Panc1 (cell line): Measurements from ENCODE around the gene RASGRF2. TPM values are rescaled to one million over a fixed set of nuclear protein-coding genes. Genes with fewer than 3 reads are reported as not detected.
"Not testable (repeated sequence)": the region's sequence is repeated elsewhere in the genome, so short reads cannot be mapped to it uniquely, and the experiment has no call there.

Source experiments
- ATAC-seq: fragments of 200-7000 bp; cut with Tn5 transposase; 2 replicates; pipeline ENCODE4 v1.9.1; 2020; ENCODE audit warnings: mild to moderate bottlenecking, moderate library complexity
- BruUV-seq: library from RNA; stranded (reverse); fragments of 400-500 nt; replicated peaks from 2 replicates; lab custom pipeline; 2021; lab: Mats Ljungman, UMichigan
- CTCF ChIA-PET: fragments of 300-600 bp; sonication (Branson Sonifier 250); formaldehyde crosslinking; loops from one replicate; lab custom pipeline; 2022; ENCODE audit warnings: antibody characterized with exemption; lab: Charles Lee
- POLR2A ChIA-PET: fragments of 300-600 bp; sonication (Branson Sonifier 250); formaldehyde crosslinking; loops from one replicate; lab custom pipeline; 2022; ENCODE audit warnings: antibody characterized with exemption; lab: Charles Lee
- DNase-seq: peaks from one replicate; pipeline ENCODE4 v3.0.0-alpha.2; 2010; ENCODE audit warnings: low read depth, low spot score
- H3K27ac ChIP-seq: 2 replicates; pipeline ENCODE4 v1.5.1; 2011; ENCODE audit warnings: mild to moderate bottlenecking, low read length, inconsistent platforms
- H3K27me3 ChIP-seq: fragments of 200-500 bp; sonication (Bioruptor generic); 2 replicates; pipeline ENCODE4 v1.6.0; 2014; ENCODE audit warnings: low read length, inconsistent platforms; ENCODE audit not compliant: control insufficient read depth, insufficient read depth
- H3K36me3 ChIP-seq: fragments of 200-500 bp; sonication (Bioruptor generic); 2 replicates; pipeline ENCODE4 v1.5.1; 2014; ENCODE audit warnings: inconsistent platforms, mild to moderate bottlenecking, low read length, moderate library complexity; ENCODE audit not compliant: control insufficient read depth, insufficient read depth
- H3K4me1 ChIP-seq: 2 replicates; pipeline ENCODE4 v1.5.1; 2011; ENCODE audit warnings: inconsistent platforms, mild to moderate bottlenecking, low read length, moderate library complexity; ENCODE audit not compliant: control insufficient read depth, insufficient read depth
- H3K4me3 ChIP-seq, 2 experiments: 2 replicates each; pipeline ENCODE4 v1.5.1; 2011 to 2012; ENCODE audit warnings: low read depth in 2 of 2, low read length in 2 of 2, mild to moderate bottlenecking in 2 of 2, inconsistent platforms in 1 of 2, moderate library complexity in 1 of 2
- H3K9me3 ChIP-seq: fragments of 200-500 bp; sonication (Bioruptor generic); 2 replicates; pipeline ENCODE4 v1.5.1; 2014; ENCODE audit warnings: low read depth, mild to moderate bottlenecking, inconsistent platforms, low read length, moderate library complexity; ENCODE audit not compliant: control insufficient read depth, insufficient read depth
- POLR2AphosphoS5 ChIP-seq: IDR thresholded peaks from 2 replicates; pipeline ENCODE4 v1.6.1; 2012; ENCODE audit warnings: mild to moderate bottlenecking, low read depth, low read length, moderate library complexity
- SIN3A ChIP-seq: IDR thresholded peaks from 2 replicates; pipeline ENCODE4 v1.6.1; 2012; ENCODE audit warnings: low read depth, mild to moderate bottlenecking, low read length, moderate library complexity, borderline replicate concordance; ENCODE audit not compliant: insufficient read depth
- TCF7L2 ChIP-seq: IDR thresholded peaks from 2 replicates; pipeline ENCODE4 v1.6.1; 2011; ENCODE audit warnings: mild to moderate bottlenecking, low read depth, low read length, inconsistent platforms
- in situ Hi-C: cut with HindIII; loops from 2 replicates; pipeline ENCODE4 v1.10.0; 2016; ENCODE audit warnings: low sequenced_read_pairs, low pct_unique_long_range_greater_than_20kb
- intact Hi-C: fragments of 100-400 bp; cut with micrococcal nuclease; formaldehyde crosslinking; loops from one replicate; pipeline ENCODE4 v1.10.0; 2022; ENCODE audit not compliant: unreplicated experiment
- total RNA-seq: library from RNA; stranded (reverse); gene quantifications from one replicate; pipeline ENCODE4 v1.2.1, GENCODE V29; 2021; ENCODE audit not compliant: unreplicated experiment
- TF ChIP-seq, protein P1 (sequence below), 2 experiments: IDR thresholded peaks; 2 replicates each; pipeline ENCODE4 v1.6.1; 2011 to 2012; ENCODE audit warnings: low read depth in 2 of 2, control low read depth in 1 of 2, low read length in 1 of 2, mild to moderate bottlenecking in 1 of 2, moderate library complexity in 1 of 2; ENCODE audit not compliant: insufficient read depth in 1 of 2
- TF ChIP-seq, protein P2 (sequence below): fragments of 450-650 bp; IDR thresholded peaks from 2 replicates; pipeline ENCODE4 v1.5.1; 2017; ENCODE audit warnings: mild to moderate bottlenecking

Gene RASGRF2
- total RNA-seq, 1 experiment from 2014 or later: 4.7 TPM

GRCh38 chr5:81256766-81257165 lies 296.6 kb downstream of the RASGRF2 start:
- TF ChIP-seq, protein P1, sequence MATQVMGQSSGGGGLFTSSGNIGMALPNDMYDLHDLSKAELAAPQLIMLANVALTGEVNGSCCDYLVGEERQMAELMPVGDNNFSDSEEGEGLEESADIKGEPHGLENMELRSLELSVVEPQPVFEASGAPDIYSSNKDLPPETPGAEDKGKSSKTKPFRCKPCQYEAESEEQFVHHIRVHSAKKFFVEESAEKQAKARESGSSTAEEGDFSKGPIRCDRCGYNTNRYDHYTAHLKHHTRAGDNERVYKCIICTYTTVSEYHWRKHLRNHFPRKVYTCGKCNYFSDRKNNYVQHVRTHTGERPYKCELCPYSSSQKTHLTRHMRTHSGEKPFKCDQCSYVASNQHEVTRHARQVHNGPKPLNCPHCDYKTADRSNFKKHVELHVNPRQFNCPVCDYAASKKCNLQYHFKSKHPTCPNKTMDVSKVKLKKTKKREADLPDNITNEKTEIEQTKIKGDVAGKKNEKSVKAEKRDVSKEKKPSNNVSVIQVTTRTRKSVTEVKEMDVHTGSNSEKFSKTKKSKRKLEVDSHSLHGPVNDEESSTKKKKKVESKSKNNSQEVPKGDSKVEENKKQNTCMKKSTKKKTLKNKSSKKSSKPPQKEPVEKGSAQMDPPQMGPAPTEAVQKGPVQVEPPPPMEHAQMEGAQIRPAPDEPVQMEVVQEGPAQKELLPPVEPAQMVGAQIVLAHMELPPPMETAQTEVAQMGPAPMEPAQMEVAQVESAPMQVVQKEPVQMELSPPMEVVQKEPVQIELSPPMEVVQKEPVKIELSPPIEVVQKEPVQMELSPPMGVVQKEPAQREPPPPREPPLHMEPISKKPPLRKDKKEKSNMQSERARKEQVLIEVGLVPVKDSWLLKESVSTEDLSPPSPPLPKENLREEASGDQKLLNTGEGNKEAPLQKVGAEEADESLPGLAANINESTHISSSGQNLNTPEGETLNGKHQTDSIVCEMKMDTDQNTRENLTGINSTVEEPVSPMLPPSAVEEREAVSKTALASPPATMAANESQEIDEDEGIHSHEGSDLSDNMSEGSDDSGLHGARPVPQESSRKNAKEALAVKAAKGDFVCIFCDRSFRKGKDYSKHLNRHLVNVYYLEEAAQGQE (IDR thresholded peaks at IDR 0.05; ENCODE audit: insufficient read depth in 1 of 2, low read depth in 2 of 2, low read length in 1 of 2): no peak
- TF ChIP-seq TCF7L2 (no peak), POLR2AphosphoS5 (no peak), SIN3A (no peak)
- TF ChIP-seq, protein P2, sequence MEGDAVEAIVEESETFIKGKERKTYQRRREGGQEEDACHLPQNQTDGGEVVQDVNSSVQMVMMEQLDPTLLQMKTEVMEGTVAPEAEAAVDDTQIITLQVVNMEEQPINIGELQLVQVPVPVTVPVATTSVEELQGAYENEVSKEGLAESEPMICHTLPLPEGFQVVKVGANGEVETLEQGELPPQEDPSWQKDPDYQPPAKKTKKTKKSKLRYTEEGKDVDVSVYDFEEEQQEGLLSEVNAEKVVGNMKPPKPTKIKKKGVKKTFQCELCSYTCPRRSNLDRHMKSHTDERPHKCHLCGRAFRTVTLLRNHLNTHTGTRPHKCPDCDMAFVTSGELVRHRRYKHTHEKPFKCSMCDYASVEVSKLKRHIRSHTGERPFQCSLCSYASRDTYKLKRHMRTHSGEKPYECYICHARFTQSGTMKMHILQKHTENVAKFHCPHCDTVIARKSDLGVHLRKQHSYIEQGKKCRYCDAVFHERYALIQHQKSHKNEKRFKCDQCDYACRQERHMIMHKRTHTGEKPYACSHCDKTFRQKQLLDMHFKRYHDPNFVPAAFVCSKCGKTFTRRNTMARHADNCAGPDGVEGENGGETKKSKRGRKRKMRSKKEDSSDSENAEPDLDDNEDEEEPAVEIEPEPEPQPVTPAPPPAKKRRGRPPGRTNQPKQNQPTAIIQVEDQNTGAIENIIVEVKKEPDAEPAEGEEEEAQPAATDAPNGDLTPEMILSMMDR: no peak
- no peaks in the 10 kb centered on the region for H3K9me3 ChIP-seq
- BruUV-seq: no TSS peak
- intact Hi-C loops (no loop called here), in situ Hi-C loops (no loop called here)
- ChIA-PET POLR2A (interaction anchor here (0.5 kb wide), 1 partner anchor 477 kb away, joined by 3 read pairs; no protein-coding TSS in a partner anchor), CTCF (no interaction called here)
- no peak overlapping the region for H3K4me3 ChIP-seq
- DNase-seq (no peak), ATAC-seq (no peak)
- no peaks in the 10 kb centered on the region for H3K4me1 ChIP-seq
- no peak overlapping the region for H3K27ac ChIP-seq
- no peaks in the 10 kb centered on the region for H3K36me3 ChIP-seq
- no peaks in the 10 kb centered on the region for H3K27me3 ChIP-seq

DNA sequence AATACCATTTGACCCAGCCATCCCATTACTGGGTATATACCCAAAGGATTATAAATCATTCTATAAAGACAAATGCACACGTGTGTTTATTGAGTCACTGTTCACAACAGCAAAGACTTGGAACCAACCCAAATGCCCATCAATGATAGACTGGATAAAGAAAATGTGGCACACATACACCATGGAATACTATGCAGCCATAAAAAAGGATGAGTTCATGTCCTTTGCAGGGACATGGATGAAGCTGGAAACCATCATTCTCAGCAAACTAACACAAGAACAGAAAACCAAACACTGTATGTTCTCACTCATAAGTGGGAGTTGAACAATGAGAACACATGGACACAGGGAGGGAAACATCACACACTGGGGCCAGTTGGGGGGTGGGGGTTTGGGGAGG lies 302.6 kb downstream of the RASGRF2 start:
- intact Hi-C loops, BruUV-seq, ATAC-seq: not testable (repeated sequence)

DNA sequence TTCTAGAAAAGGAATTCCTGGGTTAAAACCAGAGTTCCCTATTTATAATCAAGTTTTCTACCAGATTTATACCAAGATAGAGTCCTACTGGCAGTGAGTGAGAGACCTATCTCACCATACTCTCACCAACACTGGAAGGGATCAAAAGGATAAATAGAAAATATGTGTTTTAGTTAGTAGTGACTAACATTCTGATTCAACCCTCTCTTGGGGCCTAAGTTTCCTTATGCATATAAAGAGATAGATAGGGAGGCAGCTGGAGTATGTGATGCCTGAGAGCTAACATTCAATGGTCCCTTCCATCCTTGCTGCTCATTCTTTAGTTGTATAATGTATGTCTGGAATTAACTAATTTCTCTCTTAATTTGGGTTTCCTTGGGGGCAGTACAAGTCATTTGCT lies 304.9 kb downstream of the RASGRF2 start:
- H3K9me3 ChIP-seq: peaks cover 3% of the 10 kb centered on the region; the same call in 1 of the 2 replicates
- no peak overlapping the region for H3K4me3 ChIP-seq
- ATAC-seq (no peak), DNase-seq (no peak)
- no peak overlapping the region for H3K27ac ChIP-seq
- BruUV-seq: no TSS peak
- ChIA-PET CTCF (interaction anchor here (0.7 kb wide), 1 partner anchor 76 kb away, joined by 4 read pairs; no protein-coding TSS in a partner anchor), POLR2A (no interaction called here)
- in situ Hi-C loops: no loop called here
- no peaks in the 10 kb centered on the region; the same call in 1 of the 2 replicates for H3K36me3 ChIP-seq
- H3K4me1 ChIP-seq: peaks cover 16% of the 10 kb centered on the region
- TF ChIP-seq SIN3A: no peak
- TF ChIP-seq, protein P2: no peak
- intact Hi-C loops: no loop called here
- no peaks in the 10 kb centered on the region for H3K27me3 ChIP-seq

More for the DNA sequence above, 302.6 kb downstream of the RASGRF2 start:
- POLR2A ChIA-PET, in situ Hi-C loops, H3K9me3 ChIP-seq, DNase-seq, H3K27me3 ChIP-seq, H3K4me1 ChIP-seq, H3K36me3 ChIP-seq, CTCF ChIA-PET, H3K27ac ChIP-seq, H3K4me3 ChIP-seq: not testable (repeated sequence)
